ENCODE data around the gene GPC6. TPM values are rescaled to one million over a fixed set of nuclear protein-coding genes. Genes with fewer than 3 reads are reported as not detected.

Gene GPC6
- total and polyA plus RNA-seq, 9 of the 15 experiments (the other 6 are each of a cell fraction or from before 2014, with no cell fraction given): under 0.01 to 0.20 (median 0.01) TPM; not detected in 4

GRCh38 chr13:94362411-94362909 lies 1135.9 kb downstream of the GPC6 start (continued):
- TF ChIP-seq SIN3B (IDR thresholded peaks at IDR 0.05; ENCODE audit: low read depth) (no peak), ELF2 (CRISPR knock-in tag; IDR thresholded peaks at IDR 0.05) (no peak), ATF3 (IDR thresholded peaks at IDR 0.05) (peak; percentile 92), ATF3 (CRISPR knock-in tag; conservative IDR thresholded peaks at IDR 0.05) (no peak), AFF1 (IDR thresholded peaks at IDR 0.05; ENCODE audit: low read depth in 1 of 2, partially characterized antibody in 2 of 2) (no peak), SMARCC2 (IDR thresholded peaks at IDR 0.05; ENCODE audit: low read depth) (no peak), MCM7 (IDR thresholded peaks at IDR 0.05) (no peak), HOMEZ (CRISPR knock-in tag; IDR thresholded peaks at IDR 0.05) (no peak), REST (IDR thresholded peaks at IDR 0.05; ENCODE audit: borderline replicate concordance) (peak; percentile 57; the same call in 1 of the 2 replicates), REST (CRISPR knock-in tag; IDR thresholded peaks at IDR 0.05; ENCODE audit: low read depth) (no peak), RBM25 (IDR thresholded peaks at IDR 0.05; ENCODE audit: low read depth, low read length, severe bottlenecking) (no peak), ATF7 (IDR thresholded peaks at IDR 0.05) (peak; percentile 96), BCOR (IDR thresholded peaks at IDR 0.05) (no peak)
